ENCODE measurements around the gene HTN3. TPM values are rescaled to one million over a fixed set of nuclear protein-coding genes. Genes with fewer than 3 reads are reported as not detected.
"Not testable (repeated sequence)": the region's sequence is repeated elsewhere in the genome, so short reads cannot be mapped to it uniquely, and the experiment has no call there.

The HTN3 gene
- total RNA-seq, 3 donors from 2014 or later: not detected

GRCh38 chr4:69999420-69999819, 28.8 kb upstream of the HTN3 start:
- H3K4me3 ChIP-seq: no peak overlapping the region
- DNase-seq (no peak), ATAC-seq (no peak)
- intact Hi-C loops (cut with DNase I, micrococcal nuclease): no loop called here
- no peaks in the 10 kb centered on the region for H3K36me3 ChIP-seq (ENCODE audit: low read depth)
- no peak for TF ChIP-seq CTCF (IDR thresholded peaks at IDR 0.05)
- H3K9me3 ChIP-seq: no peaks in the 10 kb centered on the region
- H3K4me1 ChIP-seq (ENCODE audit: low read depth): no peaks in the 10 kb centered on the region

- no peak for TF ChIP-seq CTCF (IDR thresholded peaks at IDR 0.05)
- Histone ChIP-seq H3K4me3 (no peak overlapping the region), H3K36me3 (ENCODE audit: low read depth) (no peaks in the 10 kb centered on the region), H3K4me1 (ENCODE audit: low read depth) (no peaks in the 10 kb centered on the region), H3K9me3 (no peaks in the 10 kb centered on the region)
- DNase-seq: no peak
- no peak for ATAC-seq
- intact Hi-C loops (cut with DNase I, micrococcal nuclease): no loop called here
These were observed 27.5 kb upstream of the HTN3 start for GRCh38 chr4:70000711-70001110.

GRCh38 chr4:70002507-70002906, 25.8 kb upstream of the HTN3 start:
- H3K36me3 ChIP-seq (ENCODE audit: low read depth): no peaks in the 10 kb centered on the region
- no peak overlapping the region for H3K4me3 ChIP-seq
- H3K4me1 ChIP-seq (ENCODE audit: low read depth): no peaks in the 10 kb centered on the region
- intact Hi-C loops (cut with DNase I, micrococcal nuclease): no loop called here
- DNase-seq (no peak), ATAC-seq (no peak)
- no peak for TF ChIP-seq CTCF (IDR thresholded peaks at IDR 0.05)
- no peaks in the 10 kb centered on the region for H3K9me3 ChIP-seq

GRCh38 chr4:70008771-70009170, 19.5 kb upstream of the HTN3 start:
- no peaks in the 10 kb centered on the region for H3K9me3 ChIP-seq

GRCh38 chr4:70019006-70019405, 9.3 kb upstream of the HTN3 start:
- H3K4me1 ChIP-seq (ENCODE audit: low read depth); H3K4me3 ChIP-seq; ATAC-seq; intact Hi-C loops (cut with DNase I, micrococcal nuclease); H3K9me3 ChIP-seq; DNase-seq; H3K36me3 ChIP-seq (ENCODE audit: low read depth): not testable (repeated sequence)

More at GRCh38 chr4:70008771-70009170, 19.5 kb upstream of the HTN3 start:
- no peak for DNase-seq
- no peaks in the 10 kb centered on the region for H3K4me1 ChIP-seq (ENCODE audit: low read depth)
- H3K36me3 ChIP-seq (ENCODE audit: low read depth): no peaks in the 10 kb centered on the region
- intact Hi-C loops (cut with DNase I, micrococcal nuclease): no loop called here
- no peak for ATAC-seq
- no peak for TF ChIP-seq CTCF (IDR thresholded peaks at IDR 0.05)
- H3K4me3 ChIP-seq: no peak overlapping the region

- DNase-seq: no peak
- ATAC-seq: no peak
- TF ChIP-seq CTCF (IDR thresholded peaks at IDR 0.05): no peak
These were observed 5.0 kb upstream of the HTN3 start for GRCh38 chr4:70023218-70023617.

More at GRCh38 chr4:70023218-70023617, 5.0 kb upstream of the HTN3 start:
- Histone ChIP-seq H3K4me1 (ENCODE audit: low read depth) (no peaks in the 10 kb centered on the region), H3K4me3 (no peak overlapping the region), H3K36me3 (ENCODE audit: low read depth) (no peaks in the 10 kb centered on the region), H3K9me3 (no peaks in the 10 kb centered on the region)
- intact Hi-C loops (cut with DNase I, micrococcal nuclease): no loop called here
